GM21515 (cell line): ENCODE measurements around the gene HVCN1.
A peak's percentile ranks its signal among the peaks of the same experiment; 100 is the strongest.

ENCODE experiments used
- ATAC-seq: cut with Tn5 transposase; IDR thresholded peaks from one replicate; pipeline ENCODE4 v1.9.1; 2021; ENCODE audit not compliant: unreplicated experiment

The HVCN1 gene

DNA sequence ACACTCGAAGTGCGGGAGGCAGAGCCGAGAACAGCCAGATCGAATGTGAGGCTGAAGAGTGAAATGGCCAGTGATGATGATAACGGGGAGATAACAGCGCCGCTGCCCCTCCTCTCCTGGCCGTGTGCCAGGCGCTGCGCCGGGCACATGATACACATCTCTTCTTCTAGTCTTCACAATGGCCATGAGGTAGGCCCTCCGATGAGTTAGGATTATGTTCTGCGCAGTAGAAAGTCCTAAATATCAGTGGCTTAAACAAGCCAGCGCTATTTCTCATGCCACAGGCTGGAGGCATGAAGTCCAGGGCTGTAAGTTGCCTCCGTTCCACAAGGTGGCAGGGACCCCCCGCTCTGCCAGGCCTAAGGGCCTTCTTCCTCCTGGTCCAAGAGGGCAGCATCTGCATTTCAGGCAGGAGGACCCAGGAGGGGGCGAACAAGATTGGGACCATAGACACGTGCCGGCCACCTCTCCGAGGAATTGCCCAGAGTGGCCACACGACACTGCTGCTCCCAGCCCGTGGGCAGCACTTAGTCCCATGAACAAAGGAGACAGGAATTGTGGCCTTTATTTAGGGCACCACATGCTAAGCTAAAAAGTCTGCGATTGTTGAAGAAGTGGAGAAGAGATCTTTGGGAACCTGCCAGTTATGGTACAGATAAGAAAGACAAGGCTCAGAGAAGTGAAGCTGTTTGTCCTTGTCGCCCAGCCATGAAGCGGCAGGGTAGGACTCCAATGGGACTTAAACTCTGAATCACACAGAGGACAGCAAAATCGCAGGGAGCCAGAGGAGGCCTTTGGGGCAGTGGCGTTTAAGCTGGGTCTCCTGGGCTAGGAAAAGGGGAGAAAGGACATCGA is 10.9 kb upstream of the HVCN1 start:
- no peak for ATAC-seq

DNA sequence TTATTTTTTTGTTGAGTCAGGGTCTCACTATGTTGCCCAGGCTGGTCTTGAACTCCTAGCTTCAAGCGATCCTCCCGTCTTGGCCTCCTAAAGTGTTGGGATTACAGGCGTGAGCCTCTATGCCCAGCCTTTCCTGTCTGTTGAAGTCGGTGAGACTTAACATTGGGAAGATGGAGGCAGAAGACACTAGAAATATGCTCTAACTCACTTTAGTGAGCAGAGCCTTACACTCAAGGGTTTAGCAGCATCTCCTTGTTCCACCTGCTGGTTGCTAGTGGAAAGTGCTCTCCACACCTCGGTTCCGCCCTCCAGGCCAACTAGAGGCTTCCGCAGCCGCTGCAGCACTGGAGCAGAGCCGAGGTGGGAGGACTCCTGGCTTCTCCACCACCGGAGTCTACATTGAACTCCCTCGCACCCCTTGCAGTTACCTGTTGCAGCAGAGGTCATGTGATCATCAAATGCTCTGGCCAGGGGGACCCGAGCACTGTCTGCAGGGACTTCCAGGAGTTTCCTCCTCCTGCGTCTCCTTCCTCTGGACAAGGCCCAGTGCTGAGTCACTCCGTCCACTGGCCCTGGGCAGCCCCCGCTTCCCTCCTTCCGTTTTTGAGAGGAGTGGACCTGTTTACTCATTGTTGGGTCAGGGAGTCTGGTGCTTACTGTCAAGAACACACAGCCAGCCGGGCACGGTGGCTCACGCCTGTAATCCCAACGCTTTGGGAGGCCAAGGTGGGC is 9.4 kb upstream of the HVCN1 start:
- peak; percentile 81 for ATAC-seq

DNA sequence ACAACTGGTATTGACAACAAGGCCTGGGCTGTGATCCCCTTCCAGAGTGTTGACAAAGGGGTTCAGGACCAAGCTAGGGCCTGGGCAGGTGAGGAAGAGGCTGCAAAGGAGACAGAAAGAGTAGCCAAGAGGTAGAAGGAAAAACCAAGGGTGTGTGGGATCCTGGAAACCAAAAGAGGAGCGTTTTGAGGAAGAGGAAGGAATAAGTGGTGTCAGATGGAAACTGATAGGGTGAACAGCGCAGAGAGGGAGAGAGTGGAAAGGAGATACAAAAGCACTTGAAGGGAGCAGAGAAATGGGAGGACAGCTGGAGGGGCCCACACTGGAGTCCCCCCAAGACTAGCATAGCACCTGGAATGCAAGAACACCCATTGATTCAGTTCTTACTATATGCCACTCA is 8.3 kb upstream of the HVCN1 start:
- ATAC-seq = no peak

DNA sequence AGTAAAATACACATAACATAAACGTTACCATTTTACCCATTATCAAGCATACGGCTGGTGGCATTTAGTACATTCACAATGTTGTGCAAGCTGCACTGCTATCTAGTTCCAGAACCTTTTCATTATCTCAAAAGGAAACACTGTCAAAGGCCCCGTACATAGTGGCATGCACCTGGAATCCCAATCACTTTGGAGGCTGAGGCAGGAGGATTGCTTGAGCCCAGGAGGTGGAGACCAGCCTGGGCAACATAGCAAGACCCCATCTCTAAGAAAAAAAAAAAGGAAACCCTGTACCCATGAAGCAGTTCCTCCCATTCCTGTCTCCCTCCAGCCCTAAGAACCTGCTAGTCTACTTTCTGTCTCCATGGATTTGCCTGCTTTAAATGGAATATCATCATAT is 7.4 kb upstream of the HVCN1 start:
- ATAC-seq = no peak

DNA sequence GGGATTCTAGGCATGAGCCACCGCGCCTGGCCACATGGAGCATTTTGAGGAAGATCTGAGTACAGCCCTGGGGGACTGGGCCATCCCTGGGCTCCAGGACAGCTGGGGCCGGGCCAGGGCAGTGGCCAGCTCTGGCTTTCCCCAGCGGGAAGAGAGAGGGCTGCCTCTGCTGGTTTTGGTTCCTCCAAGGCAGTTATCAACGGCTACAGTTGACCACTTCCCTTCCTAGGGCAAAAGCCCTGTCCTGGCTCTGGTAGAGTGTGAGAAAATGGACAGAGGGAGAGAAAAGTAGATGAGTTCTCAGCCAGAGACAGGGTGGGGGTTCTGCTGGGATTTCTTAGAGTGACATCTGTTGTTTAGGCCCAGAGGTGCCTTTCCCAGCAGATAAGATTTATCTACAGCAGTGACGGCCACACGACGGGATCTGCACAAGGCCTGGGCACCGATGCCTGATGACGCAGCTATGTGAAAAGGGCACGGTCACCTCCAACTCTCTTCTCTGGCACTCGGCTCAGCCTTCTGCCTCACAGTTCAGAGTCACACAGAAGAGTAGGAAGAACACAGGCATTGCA is 5.5 kb upstream of the HVCN1 start:
- no peak for ATAC-seq

GRCh38 chr12:110693731-110694130 is 4.8 kb upstream of the HVCN1 start:
- ATAC-seq = no peak

GRCh38 chr12:110690127-110690430 is 1.2 kb upstream of the HVCN1 start:
- no peak for ATAC-seq

DNA sequence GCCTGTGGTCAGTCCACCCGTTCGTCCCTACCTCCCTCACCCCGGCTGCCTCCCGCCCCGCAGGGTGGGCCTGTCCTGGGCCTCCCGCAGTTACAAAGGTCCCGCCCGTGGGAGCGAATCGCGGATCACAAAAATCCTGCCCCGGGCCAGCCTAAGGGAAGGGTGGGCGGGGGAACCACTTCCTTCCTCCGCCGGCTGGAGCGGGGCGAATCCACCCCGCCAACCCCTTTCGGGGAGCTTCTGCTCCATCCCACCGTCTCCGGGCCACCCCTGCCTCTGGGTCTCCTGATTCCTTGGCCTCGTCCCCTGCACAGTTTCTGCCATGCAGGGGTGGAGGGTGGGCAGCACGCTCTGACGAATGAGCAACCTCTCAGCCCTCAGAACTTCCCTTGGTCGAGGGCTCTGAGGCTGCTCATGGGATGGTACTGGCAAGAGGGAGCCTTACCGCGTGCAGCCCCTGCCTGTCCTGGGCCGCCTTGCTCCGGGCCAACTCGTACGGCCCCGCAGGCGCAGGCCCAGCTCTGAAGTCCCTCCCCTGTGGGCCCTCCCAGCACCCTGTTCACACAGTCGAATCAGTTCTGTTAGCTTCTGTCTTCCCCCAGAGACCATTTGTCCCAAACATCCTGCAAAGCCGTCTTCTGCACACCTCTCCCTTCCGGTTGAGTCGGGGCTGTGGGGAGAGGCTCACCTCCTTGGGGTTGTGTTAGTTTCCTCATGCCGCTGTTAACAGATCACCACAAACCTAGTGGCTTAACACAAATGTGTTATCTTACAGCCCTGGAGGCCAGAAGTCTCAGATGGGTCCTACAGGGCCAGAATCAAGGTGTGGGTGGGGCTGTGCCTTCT is 589 bp upstream of the HVCN1 start:
- ATAC-seq = no peak

- no peak for ATAC-seq
Measured at GRCh38 chr12:110687396-110688169, 1.3 kb downstream of the HVCN1 start.

GRCh38 chr12:110686294-110686903 is 2.5 kb downstream of the HVCN1 start:
- ATAC-seq = no peak

GRCh38 chr12:110684312-110684836 is 4.5 kb downstream of the HVCN1 start:
- no peak for ATAC-seq

DNA sequence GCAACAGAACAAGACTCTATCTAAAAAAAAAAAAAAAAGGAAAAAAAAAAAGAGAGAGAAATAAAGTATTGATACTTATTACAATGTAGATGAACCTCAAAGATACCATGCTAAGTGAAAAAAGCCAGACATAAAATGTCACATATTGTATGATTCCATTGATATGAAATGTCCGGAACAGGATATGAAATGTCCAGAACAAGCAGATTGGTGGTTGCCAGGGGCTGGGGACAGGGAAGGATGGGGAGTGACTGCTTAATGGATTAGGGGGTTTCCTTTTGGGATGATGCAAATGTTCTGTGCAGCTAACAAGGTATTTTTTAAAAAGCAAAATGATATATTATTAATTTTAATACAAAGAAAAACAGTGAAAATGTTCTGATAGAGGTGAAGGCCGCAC is 5.0 kb downstream of the HVCN1 start:
- no peak for ATAC-seq

DNA sequence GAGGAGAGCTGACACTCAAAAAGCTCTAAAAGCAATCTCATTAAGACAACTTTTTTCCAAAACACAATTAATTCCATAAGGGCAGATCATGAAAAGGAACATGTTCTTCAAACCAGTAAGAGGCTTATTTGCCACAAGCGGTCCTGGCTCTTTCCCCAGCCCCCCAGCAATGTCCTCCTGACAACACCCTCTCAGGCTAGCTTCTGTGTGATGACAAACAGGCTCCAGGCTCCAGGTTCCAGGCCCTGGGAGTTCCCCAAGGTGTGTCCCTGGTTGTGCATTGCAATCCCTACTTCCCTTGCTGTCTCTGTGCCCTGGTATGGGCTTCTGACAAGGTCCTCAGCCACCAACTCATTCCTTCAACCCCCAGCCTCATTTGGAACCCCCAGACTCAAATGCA is 8.9 kb downstream of the HVCN1 start:
- ATAC-seq = no peak

DNA sequence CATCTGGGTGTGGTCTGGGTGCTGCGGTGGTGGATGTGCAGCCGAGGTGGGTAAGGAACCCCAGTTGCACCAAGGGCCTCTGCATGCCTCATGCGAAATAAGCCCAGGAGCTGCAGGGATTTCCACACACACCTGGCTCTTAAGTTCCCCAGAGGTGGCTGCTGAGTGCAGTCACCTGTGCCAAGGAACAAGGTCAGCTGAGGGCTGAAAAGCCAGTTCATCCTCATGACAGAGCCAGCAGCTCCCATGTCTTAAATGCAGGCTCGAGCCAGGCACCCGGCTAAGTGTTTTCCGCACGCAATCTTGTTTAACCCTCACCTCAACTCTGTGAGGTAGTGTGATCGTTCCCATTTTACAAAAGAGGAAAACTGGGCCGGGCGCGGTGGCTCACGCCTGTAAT is 9.7 kb downstream of the HVCN1 start:
- no peak for ATAC-seq

GRCh38 chr12:110677982-110678381 is 10.9 kb downstream of the HVCN1 start:
- ATAC-seq = no peak

GRCh38 chr12:110677206-110677911 is 11.6 kb downstream of the HVCN1 start:
- ATAC-seq = peak; percentile 66

GRCh38 chr12:110676171-110676570 is 12.7 kb downstream of the HVCN1 start:
- no peak for ATAC-seq

- peak; percentile 57 for ATAC-seq
Measured at GRCh38 chr12:110670161-110670701, 18.7 kb downstream of the HVCN1 start.

DNA sequence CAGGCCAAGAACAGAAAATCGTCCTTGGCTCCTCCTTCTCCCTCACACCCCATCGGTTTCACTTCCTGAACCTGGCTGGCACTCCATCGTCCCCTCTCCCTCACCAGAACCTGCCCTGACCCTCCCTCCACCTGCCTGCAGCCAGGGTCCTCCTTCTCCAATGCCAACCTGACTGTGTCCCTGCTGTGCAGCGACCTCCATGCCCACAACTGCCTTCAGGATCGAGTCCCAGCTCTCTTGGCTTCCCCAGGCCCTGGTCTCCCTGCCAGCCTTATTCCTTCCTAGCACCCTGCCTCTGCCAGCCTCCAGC is 19.8 kb downstream of the HVCN1 start:
- no peak for ATAC-seq
